GM12878 (cell line): Measurements from ENCODE around the gene HDGF.

Source experiments
- CTCF ChIP-seq, 3 experiments: IDR thresholded peaks in 2 of 3; conservative IDR thresholded peaks in 1 of 3; 2 replicates each; pipeline ENCODE4 v1.5.1; 2011; ENCODE audit warnings: low read depth in 3 of 3, low read length in 3 of 3, mild to moderate bottlenecking in 3 of 3, control low read depth in 2 of 3, moderate library complexity in 2 of 3, inconsistent platforms in 1 of 3, mixed read lengths in 1 of 3; ENCODE audit not compliant: control insufficient read depth in 2 of 3, insufficient read depth in 1 of 3; ENCODE audit errors: extremely low read depth in 1 of 3
- ETV6 ChIP-seq, 2 experiments: fragments of 450-650 bp in 1 of 2; IDR thresholded peaks in 1 of 2; conservative IDR thresholded peaks in 1 of 2; 2 replicates each; pipeline ENCODE4 v1.6.1; 2014; ENCODE audit warnings: antibody characterized with exemption in 1 of 2, borderline replicate concordance in 1 of 2, low read depth in 1 of 2, mild to moderate bottlenecking in 1 of 2, moderate library complexity in 1 of 2
- MYC ChIP-seq: IDR thresholded peaks from 2 replicates; pipeline ENCODE4 v1.6.1; 2011; ENCODE audit warnings: mild to moderate bottlenecking, low read length, moderate library complexity, inconsistent platforms; ENCODE audit not compliant: insufficient read depth, insufficient replicate concordance, insufficient read length, severe bottlenecking
- POLR2A ChIP-seq: IDR thresholded peaks from 2 replicates; pipeline ENCODE4 v1.6.1; 2011; ENCODE audit warnings: low read depth, mild to moderate bottlenecking, low read length
- RAD21 ChIP-seq: IDR thresholded peaks from 2 replicates; pipeline ENCODE4 v1.6.1; 2011; ENCODE audit warnings: mild to moderate bottlenecking, low read depth, low read length, moderate library complexity; ENCODE audit not compliant: insufficient read depth
- RFX5 ChIP-seq: IDR thresholded peaks from 2 replicates; pipeline ENCODE4 v1.6.1; 2011; ENCODE audit warnings: low read depth, low read length, improper control_type of control experiment
- USF2 ChIP-seq: IDR thresholded peaks from 2 replicates; pipeline ENCODE4 v1.6.1; 2011; ENCODE audit warnings: low read depth, low read length, improper control_type of control experiment, borderline replicate concordance
- TF ChIP-seq, protein P1 (sequence below): fragments of 450-650 bp; IDR thresholded peaks from 2 replicates; pipeline ENCODE4 v1.6.1; 2016; ENCODE audit warnings: mild to moderate bottlenecking, moderate library complexity, borderline replicate concordance

GRCh38 chr1:156746406-156746727, 5.1 kb downstream of the HDGF start:
- TF ChIP-seq RAD21 (no peak), RFX5 (no peak), ETV6 (conservative IDR thresholded peaks at IDR 0.05 in 1 of 2, IDR thresholded peaks at IDR 0.05 in 1 of 2; ENCODE audit: borderline replicate concordance in 1 of 2, low read depth in 1 of 2) (no peak), CTCF (IDR thresholded peaks at IDR 0.05 in 2 of 3, conservative IDR thresholded peaks at IDR 0.05 in 1 of 3; ENCODE audit: control insufficient read depth in 2 of 3, extremely low read depth in 1 of 3, insufficient read depth in 1 of 3, low read depth in 3 of 3, low read length in 3 of 3) (no peak), MYC (no peak), USF2 (peak; percentile 8; the same call in 1 of the 2 replicates), POLR2A (no peak)
- TF ChIP-seq, protein P1, sequence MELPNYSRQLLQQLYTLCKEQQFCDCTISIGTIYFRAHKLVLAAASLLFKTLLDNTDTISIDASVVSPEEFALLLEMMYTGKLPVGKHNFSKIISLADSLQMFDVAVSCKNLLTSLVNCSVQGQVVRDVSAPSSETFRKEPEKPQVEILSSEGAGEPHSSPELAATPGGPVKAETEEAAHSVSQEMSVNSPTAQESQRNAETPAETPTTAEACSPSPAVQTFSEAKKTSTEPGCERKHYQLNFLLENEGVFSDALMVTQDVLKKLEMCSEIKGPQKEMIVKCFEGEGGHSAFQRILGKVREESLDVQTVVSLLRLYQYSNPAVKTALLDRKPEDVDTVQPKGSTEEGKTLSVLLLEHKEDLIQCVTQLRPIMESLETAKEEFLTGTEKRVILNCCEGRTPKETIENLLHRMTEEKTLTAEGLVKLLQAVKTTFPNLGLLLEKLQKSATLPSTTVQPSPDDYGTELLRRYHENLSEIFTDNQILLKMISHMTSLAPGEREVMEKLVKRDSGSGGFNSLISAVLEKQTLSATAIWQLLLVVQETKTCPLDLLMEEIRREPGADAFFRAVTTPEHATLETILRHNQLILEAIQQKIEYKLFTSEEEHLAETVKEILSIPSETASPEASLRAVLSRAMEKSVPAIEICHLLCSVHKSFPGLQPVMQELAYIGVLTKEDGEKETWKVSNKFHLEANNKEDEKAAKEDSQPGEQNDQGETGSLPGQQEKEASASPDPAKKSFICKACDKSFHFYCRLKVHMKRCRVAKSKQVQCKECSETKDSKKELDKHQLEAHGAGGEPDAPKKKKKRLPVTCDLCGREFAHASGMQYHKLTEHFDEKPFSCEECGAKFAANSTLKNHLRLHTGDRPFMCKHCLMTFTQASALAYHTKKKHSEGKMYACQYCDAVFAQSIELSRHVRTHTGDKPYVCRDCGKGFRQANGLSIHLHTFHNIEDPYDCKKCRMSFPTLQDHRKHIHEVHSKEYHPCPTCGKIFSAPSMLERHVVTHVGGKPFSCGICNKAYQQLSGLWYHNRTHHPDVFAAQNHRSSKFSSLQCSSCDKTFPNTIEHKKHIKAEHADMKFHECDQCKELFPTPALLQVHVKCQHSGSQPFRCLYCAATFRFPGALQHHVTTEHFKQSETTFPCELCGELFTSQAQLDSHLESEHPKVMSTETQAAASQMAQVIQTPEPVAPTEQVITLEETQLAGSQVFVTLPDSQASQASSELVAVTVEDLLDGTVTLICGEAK = no peak
